GM10847 (cell line): ENCODE data around the gene SMYD2.

Experiments
- POLR2A ChIP-seq: IDR thresholded peaks from 2 replicates; pipeline ENCODE4 v1.6.1; 2011; ENCODE audit not compliant: insufficient read length; ENCODE audit errors: extremely low read depth

The SMYD2 gene

GRCh38 chr1:214285610-214286440, 4.9 kb downstream of the SMYD2 start:
- no peak for TF ChIP-seq POLR2A

GRCh38 chr1:214287884-214288283, 6.9 kb downstream of the SMYD2 start:
- no peak for TF ChIP-seq POLR2A

- no peak for TF ChIP-seq POLR2A
Observed at GRCh38 chr1:214289574-214290272, 8.8 kb downstream of the SMYD2 start.

GRCh38 chr1:214290424-214291037, 9.6 kb downstream of the SMYD2 start:
- TF ChIP-seq POLR2A: no peak

- no peak for TF ChIP-seq POLR2A
Observed at GRCh38 chr1:214292322-214292721, 11.4 kb downstream of the SMYD2 start.

- TF ChIP-seq POLR2A: no peak
Observed at GRCh38 chr1:214295934-214296333, 15.0 kb downstream of the SMYD2 start.

GRCh38 chr1:214296860-214297745, 16.1 kb downstream of the SMYD2 start:
- no peak for TF ChIP-seq POLR2A

- TF ChIP-seq POLR2A: no peak
Observed at GRCh38 chr1:214300149-214300780, 19.3 kb downstream of the SMYD2 start.

- no peak for TF ChIP-seq POLR2A
Observed at GRCh38 chr1:214301526-214301925, 20.6 kb downstream of the SMYD2 start.

GRCh38 chr1:214303141-214303930, 22.4 kb downstream of the SMYD2 start:
- TF ChIP-seq POLR2A: no peak

- TF ChIP-seq POLR2A: no peak
Observed at GRCh38 chr1:214305164-214305751, 24.3 kb downstream of the SMYD2 start.

GRCh38 chr1:214306269-214306668, 25.3 kb downstream of the SMYD2 start:
- TF ChIP-seq POLR2A: no peak

GRCh38 chr1:214310010-214310409, 29.1 kb downstream of the SMYD2 start:
- TF ChIP-seq POLR2A: no peak
